GM12878 (cell line): ENCODE data around the gene TSPO2. TPM values are rescaled to one million over a fixed set of nuclear protein-coding genes. Genes with fewer than 3 reads are reported as not detected.

ENCODE experiments used
- BHLHE40 ChIP-seq, 2 experiments: fragments of 450-650 bp in 1 of 2; IDR thresholded peaks; 2 replicates each; pipeline ENCODE4 v1.6.1; 2011 to 2017; ENCODE audit warnings: low read depth in 2 of 2, borderline replicate concordance in 1 of 2, improper control_type of control experiment in 1 of 2, low read length in 1 of 2, mild to moderate bottlenecking in 1 of 2
- CBX3 ChIP-seq: fragments of 200-600 bp; sonication (generic); IDR thresholded peaks from 2 replicates; pipeline ENCODE4 v1.6.1; 2016; ENCODE audit warnings: low read depth, borderline replicate concordance
- ETV6 ChIP-seq, 2 experiments: fragments of 450-650 bp in 1 of 2; IDR thresholded peaks in 1 of 2; conservative IDR thresholded peaks in 1 of 2; 2 replicates each; pipeline ENCODE4 v1.6.1; 2014; ENCODE audit warnings: antibody characterized with exemption in 1 of 2, borderline replicate concordance in 1 of 2, low read depth in 1 of 2, mild to moderate bottlenecking in 1 of 2, moderate library complexity in 1 of 2
- NFYA ChIP-seq: IDR thresholded peaks from 2 replicates; pipeline ENCODE4 v1.6.1; 2011; ENCODE audit warnings: low read depth, mild to moderate bottlenecking, low read length, improper control_type of control experiment, borderline replicate concordance
- RB1 ChIP-seq: fragments of 450-650 bp; formaldehyde crosslinking; IDR thresholded peaks from 2 replicates; pipeline ENCODE4 v1.6.1; 2017; ENCODE audit warnings: mild to moderate bottlenecking, borderline replicate concordance
- SIX5 ChIP-seq: IDR thresholded peaks from 2 replicates; pipeline ENCODE4 v1.6.1; 2011; ENCODE audit warnings: mild to moderate bottlenecking, low read depth, low read length, moderate library complexity; ENCODE audit not compliant: severe bottlenecking
- ZNF592 ChIP-seq: fragments of 450-650 bp; IDR thresholded peaks from 2 replicates; pipeline ENCODE4 v1.6.1; 2017; ENCODE audit warnings: mild to moderate bottlenecking, moderate library complexity
- polyA plus RNA-seq, 11 experiments: library from polyadenylated mRNA; depleted of rRNA in 4 of 11; unstranded in 6 of 11; stranded (reverse) in 5 of 11; fragments of >200 nt; fragmentation: Nextera tagmentation in 4 of 11; fragmentation: Illumina TruSeq in 1 of 11; extraction: Ambion mirVana in 4 of 11; extraction: Trizol in 1 of 11; gene quantifications; 1 replicate in 1 of 11; 2 replicates in 10 of 11; pipeline versions ENCODE4 v1.2.1 to v1.2.3, GENCODE V29; 2011 to 2016; ENCODE audit warnings: inconsistent platforms in 2 of 11, missing spikeins in 2 of 11, low read depth in 1 of 11
- total RNA-seq, 4 experiments: library from RNA; depleted of rRNA in 3 of 4; stranded (reverse); fragments of >200 nt in 3 of 4; fragmentation: Illumina TruSeq in 1 of 4; extraction: Trizol in 1 of 4; gene quantifications; 2 replicates each; pipeline versions ENCODE4 v1.2.1 to v1.2.3, GENCODE V29; 2013 to 2021
- TF ChIP-seq, protein P1 (sequence below), 3 experiments: IDR thresholded peaks in 2 of 3; conservative IDR thresholded peaks in 1 of 3; 2 replicates each; pipeline ENCODE4 v1.5.1; 2011; ENCODE audit warnings: low read depth in 3 of 3, low read length in 3 of 3, mild to moderate bottlenecking in 3 of 3, control low read depth in 2 of 3, moderate library complexity in 2 of 3, inconsistent platforms in 1 of 3, mixed read lengths in 1 of 3; ENCODE audit not compliant: control insufficient read depth in 2 of 3, insufficient read depth in 1 of 3; ENCODE audit errors: extremely low read depth in 1 of 3

Gene TSPO2
- total and polyA plus RNA-seq, 10 of the 15 experiments (the other 5 are each of a cell fraction or from before 2014, with no cell fraction given): not detected

DNA sequence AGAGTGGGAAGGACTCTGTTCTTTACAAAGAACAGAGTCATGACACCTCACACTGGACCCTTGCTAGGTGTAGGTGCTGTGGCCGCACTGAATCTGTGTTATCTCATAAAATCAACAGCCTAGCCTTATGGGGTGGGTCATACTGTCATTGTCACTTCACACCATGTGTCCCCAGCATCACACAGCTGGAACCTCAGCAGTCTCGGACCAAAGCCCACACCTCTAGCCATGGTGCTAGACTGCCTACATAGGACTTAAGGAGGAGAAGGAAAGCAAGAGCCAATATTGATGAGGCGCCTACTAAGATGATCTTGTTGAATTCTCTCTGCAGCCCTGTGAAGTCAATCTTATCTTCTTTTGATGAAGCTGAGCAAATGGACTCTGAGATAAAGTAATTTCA lies 34.3 kb upstream of the TSPO2 start (continued):
- TF ChIP-seq RB1 (no peak), CBX3 (no peak), ETV6 (conservative IDR thresholded peaks at IDR 0.05 in 1 of 2, IDR thresholded peaks at IDR 0.05 in 1 of 2; ENCODE audit: borderline replicate concordance in 1 of 2, low read depth in 1 of 2) (no peak), NFYA (no peak), BHLHE40 (IDR thresholded peaks at IDR 0.05; ENCODE audit: borderline replicate concordance in 1 of 2, low read depth in 2 of 2, low read length in 1 of 2) (no peak), SIX5 (no peak), ZNF592 (no peak)
- TF ChIP-seq, protein P1, sequence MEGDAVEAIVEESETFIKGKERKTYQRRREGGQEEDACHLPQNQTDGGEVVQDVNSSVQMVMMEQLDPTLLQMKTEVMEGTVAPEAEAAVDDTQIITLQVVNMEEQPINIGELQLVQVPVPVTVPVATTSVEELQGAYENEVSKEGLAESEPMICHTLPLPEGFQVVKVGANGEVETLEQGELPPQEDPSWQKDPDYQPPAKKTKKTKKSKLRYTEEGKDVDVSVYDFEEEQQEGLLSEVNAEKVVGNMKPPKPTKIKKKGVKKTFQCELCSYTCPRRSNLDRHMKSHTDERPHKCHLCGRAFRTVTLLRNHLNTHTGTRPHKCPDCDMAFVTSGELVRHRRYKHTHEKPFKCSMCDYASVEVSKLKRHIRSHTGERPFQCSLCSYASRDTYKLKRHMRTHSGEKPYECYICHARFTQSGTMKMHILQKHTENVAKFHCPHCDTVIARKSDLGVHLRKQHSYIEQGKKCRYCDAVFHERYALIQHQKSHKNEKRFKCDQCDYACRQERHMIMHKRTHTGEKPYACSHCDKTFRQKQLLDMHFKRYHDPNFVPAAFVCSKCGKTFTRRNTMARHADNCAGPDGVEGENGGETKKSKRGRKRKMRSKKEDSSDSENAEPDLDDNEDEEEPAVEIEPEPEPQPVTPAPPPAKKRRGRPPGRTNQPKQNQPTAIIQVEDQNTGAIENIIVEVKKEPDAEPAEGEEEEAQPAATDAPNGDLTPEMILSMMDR (IDR thresholded peaks at IDR 0.05 in 2 of 3, conservative IDR thresholded peaks at IDR 0.05 in 1 of 3; ENCODE audit: control insufficient read depth in 2 of 3, extremely low read depth in 1 of 3, insufficient read depth in 1 of 3, low read depth in 3 of 3, low read length in 3 of 3): no peak
